GM19351 (cell line): Measurements from ENCODE around the gene SRGAP1.
"Not testable (repeated sequence)": the region's sequence is repeated elsewhere in the genome, so short reads cannot be mapped to it uniquely, and the experiment has no call there.

Experiments
- ATAC-seq: cut with Tn5 transposase; IDR thresholded peaks from one replicate; pipeline ENCODE4 v1.9.1; 2021; ENCODE audit warnings: mild to moderate bottlenecking, moderate library complexity; ENCODE audit not compliant: unreplicated experiment

Gene SRGAP1

DNA sequence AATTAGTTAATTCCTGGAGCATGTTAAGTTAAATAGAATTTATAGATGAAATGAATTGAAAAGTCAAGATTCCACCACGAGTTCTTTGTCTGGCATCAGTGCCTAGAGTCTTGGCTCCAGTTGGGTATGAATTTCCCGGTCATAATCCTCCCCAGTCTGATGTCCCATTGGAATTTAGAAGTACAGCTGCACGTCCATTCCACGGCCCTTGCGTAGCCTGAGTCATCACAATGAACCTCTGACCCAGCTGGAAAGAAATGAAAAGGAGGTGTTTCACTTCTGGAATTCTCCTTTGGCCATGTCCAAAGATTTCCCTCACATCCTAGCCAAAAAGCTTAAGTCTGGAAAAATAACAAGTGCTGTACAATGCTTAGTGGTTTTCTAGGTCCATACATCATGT is 254.9 kb downstream of the SRGAP1 start:
- ATAC-seq: no peak

DNA sequence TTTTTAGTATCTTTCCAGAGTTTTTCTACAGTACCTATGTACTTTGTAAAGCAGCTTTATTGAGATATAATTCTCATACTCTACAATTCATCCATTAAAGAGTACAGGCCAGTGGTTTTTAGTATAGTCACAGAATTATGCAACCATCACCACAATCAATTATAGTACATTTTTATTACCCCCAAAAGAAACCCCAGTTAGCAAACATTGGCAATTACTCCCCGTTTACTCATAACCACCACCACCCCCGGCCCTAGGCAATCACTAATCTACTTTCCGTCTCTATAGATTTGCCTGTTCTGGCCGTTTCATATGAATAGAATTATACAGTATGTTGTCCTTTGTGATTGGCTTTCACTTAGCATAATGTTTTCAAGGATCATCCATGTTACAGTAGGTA is 257.8 kb downstream of the SRGAP1 start:
- no peak for ATAC-seq

DNA sequence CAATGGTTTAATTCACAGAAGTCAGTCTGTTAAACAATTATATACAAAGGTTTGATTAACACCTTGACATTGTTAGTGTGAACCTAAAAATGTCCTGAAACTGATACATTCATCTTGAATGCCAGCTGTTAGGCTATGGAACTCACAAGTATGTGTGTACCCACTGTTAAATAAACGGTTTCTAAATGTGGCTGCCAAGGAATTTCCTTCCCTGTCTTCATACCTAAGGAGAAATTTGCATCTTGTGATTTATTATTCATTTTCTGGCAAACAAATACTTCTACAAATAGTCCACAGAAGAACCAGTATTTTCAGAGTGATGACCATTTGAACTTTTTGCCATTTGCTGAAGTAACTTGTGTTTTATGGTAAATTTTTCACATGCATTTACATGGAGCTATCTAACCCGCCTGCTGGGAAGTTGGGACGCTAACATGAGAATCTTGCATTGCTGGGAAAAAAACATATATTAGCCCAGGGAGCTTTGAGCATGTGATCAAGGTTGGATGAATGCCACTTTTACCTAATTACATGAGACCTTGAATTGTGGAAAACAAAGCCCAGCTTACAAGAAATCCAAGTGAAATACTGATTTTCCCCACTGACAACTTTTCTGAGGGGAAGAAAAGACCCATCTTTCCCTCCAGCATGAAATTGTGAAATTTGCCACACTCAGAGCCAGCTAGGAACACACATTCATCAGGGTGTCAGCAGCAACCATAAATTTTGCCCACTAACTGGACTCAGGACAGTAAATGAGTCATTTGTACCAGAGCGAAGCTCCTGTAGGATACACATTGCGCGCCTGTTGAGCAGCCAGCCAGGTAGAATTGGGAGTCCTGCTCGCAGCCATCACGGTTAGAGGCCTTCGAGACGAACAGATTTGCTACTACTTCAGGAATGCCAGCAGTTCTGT is 259.6 kb downstream of the SRGAP1 start:
- ATAC-seq: no peak

- no peak for ATAC-seq
These were observed 260.5 kb downstream of the SRGAP1 start for GRCh38 chr12:64105026-64105425.

- no peak for ATAC-seq
These were observed 263.3 kb downstream of the SRGAP1 start for GRCh38 chr12:64107776-64108175.

DNA sequence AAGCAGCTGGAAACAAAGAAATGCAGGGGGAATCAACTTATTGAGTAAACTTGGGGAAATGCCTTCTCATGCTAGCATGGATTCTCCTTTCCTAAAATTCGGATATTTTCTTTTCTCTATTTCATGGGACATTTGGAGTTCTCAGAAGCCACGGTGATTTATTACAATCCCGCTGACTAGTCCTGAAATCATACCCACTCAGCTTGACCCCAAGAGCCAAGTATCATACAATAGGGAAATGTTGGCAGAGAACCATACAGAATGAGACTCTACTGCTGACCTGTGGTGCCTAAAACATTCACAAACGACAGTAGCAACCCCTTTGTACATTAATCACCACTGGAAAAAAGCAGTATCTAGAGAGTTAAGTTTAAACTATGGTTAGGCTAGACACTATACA is 265.2 kb downstream of the SRGAP1 start:
- no peak for ATAC-seq

- no peak for ATAC-seq
These were observed 266.4 kb downstream of the SRGAP1 start for GRCh38 chr12:64110864-64111263.

DNA sequence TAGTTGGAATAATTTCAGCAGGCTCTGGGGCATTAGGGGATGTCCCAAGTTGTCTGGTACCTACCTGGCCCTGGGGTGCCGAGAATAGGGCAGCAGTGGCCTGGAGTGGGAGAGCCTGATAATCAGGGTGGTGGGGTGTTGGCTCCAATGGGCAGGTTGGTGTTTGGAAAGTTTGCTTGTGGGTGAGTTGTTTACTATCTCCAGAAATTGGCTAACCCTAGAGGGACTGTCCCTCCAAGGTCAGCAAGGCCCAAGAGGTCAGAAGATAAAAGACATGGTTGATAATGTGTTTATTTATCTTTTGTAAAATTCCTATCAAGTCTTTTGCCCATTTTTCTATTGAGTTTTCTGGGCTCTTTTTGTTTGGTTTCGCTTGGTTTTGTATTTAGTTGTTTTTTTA is 272.5 kb downstream of the SRGAP1 start:
- no peak for ATAC-seq

- no peak for ATAC-seq
These were observed 276.1 kb downstream of the SRGAP1 start for GRCh38 chr12:64120568-64120967.

- not testable (repeated sequence) for ATAC-seq
These were observed 276.6 kb downstream of the SRGAP1 start for GRCh38 chr12:64121086-64121485.

DNA sequence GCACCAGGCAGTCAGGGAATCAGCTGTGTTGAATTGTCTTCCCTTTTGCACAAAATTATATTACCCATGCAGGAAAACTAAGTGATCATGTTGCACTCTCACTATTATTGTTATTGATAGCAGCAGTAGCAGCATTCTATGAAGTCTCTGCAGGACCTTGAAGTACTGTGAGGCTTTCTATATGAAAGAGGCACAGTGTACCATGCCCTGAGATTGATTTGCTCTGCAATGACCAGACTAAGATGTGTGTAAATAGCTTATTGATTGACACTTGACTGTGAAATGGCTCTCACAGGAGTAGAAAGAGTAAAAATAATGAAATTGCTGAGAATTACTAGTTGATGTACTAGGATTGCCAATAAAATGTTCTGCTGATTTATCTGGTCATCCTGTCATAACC is 277.7 kb downstream of the SRGAP1 start:
- ATAC-seq: no peak

DNA sequence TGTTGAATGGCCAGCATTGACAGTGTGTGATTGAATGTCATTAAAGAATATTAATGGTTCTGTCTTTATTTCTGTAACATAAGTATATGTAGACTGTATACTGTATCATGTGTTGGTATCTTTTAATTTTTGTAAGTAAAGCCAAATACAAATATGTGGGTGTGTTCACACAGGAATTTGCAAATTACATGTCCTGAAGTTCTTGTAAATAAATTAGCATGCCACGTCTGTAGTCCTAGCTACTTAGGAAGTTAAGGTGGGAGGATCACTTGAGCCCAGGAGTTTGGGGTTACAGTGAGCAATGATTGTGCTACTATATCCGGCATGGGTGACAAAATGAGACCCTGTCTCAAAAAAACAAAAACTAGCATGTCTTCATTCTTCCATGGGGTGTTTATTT is 278.5 kb downstream of the SRGAP1 start:
- no peak for ATAC-seq

- no peak for ATAC-seq
These were observed 278.9 kb downstream of the SRGAP1 start for GRCh38 chr12:64123448-64123847.

DNA sequence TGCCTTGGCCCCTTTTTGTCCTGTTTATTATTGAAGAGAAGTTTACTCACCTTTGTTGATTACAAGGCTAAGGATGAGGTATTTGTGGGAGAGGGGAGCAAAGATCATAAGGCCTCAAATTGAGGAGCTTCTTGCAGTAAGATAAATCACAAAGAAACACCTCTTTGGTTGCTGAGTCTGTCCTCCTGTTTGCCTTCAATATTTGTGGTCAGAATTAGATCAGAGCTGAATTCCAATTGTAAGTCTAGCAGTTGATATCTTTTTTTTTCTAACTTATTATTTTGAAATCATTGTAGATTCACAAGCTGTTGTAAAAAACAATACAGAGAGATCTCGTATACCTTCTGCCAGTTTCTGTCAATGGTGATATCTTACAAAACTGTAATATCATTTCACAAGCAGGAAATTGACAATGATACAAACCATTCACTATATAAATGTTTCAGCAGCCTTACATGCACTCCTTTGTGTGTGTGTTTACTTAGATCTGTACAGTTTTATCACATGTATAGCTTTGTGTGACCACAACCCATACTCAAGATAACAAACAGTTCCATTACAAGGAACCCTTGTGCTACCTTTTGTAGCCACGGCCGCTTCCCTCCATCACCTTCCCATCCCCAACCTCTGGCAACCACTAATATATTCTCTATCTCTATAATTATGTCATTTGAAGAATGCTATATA is 280.2 kb downstream of the SRGAP1 start:
- no peak for ATAC-seq

- ATAC-seq: no peak
These were observed 281.4 kb downstream of the SRGAP1 start for GRCh38 chr12:64125913-64126312.

DNA sequence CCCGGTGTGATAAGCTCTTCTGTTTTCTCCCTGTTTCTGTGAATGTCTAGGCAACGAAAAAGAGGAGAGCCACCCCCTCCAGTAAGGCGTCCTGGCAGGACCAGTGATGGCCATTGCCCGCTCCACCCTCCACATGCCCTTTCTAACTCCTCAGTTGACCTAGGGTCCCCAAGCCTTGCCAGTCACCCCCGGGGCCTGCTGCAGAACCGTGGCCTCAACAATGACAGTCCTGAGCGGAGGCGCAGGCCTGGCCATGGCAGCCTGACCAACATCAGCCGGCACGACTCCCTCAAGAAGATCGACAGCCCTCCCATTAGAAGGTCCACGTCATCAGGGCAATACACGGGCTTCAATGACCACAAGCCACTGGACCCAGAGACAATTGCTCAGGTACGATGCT is 283.3 kb downstream of the SRGAP1 start:
- no peak for ATAC-seq

DNA sequence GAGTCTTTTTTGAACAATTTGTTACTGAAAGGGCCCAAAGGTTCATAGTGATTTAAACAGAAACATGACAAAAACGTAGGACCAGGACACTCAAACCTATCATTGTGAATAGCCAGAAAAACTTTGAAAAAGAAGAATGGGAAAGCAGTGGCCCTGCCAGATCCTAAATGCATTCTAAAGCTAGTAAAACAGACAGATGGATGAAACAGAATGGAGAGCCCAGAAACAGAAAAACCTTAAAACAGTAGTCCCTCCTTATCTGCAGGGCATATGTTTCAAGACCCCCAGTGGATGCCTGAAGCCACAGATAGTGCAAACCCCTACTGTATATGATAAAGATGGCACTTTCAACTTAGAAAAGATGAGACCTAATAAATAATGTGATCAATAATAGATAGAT is 283.9 kb downstream of the SRGAP1 start:
- no peak for ATAC-seq

- ATAC-seq: not testable (repeated sequence)
These were observed 286.0 kb downstream of the SRGAP1 start for GRCh38 chr12:64130476-64130875.

DNA sequence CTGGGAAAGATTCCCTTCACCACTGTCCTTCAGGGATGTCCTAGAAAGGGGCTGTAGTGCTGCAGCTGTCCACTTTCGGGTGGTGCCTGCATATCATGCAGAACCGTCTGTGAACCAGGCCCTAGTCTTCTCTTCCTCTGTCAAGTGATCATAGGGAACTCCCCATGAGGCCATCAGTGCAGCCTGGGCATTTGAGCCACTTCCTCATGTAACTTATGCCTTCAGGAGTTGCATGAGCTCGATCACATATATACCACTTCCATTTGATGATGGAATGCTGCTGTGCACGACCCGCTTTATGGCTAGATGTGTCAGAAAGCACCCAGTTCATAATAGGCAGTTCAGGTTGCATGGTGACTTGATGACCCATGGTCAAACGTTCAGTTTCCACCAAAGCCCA is 287.0 kb downstream of the SRGAP1 start:
- ATAC-seq: not testable (repeated sequence)

DNA sequence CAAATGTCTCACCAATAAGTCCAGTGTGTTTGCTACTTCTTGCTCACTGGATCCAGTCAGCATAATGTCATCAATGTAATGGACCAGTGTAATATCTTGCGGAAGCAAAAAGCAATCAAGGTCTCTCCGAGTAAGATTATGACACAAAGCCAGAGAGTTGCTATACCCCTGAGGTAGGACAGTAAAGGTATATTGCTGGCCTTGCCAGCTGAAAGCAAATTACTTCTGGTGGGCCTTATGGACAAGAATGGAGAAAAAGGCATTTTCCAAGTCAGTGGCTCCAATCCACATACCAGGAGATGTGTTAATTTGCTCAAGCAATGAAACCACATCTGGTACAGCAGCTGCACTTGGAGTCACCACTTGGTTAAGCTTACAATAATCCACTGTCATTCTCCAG is 288.2 kb downstream of the SRGAP1 start:
- ATAC-seq: not testable (repeated sequence)

GRCh38 chr12:64137117-64137516 is 292.6 kb downstream of the SRGAP1 start:
- ATAC-seq: no peak

- ATAC-seq: no peak
These were observed 294.5 kb downstream of the SRGAP1 start for GRCh38 chr12:64139021-64139420.
